IMR-90 (cell line): Measurements from ENCODE around the gene SDK1. TPM values are rescaled to one million over a fixed set of nuclear protein-coding genes. Genes with fewer than 3 reads are reported as not detected.

Source experiments
- ATAC-seq: fragments of 200-7000 bp; cut with Tn5 transposase; 2 replicates; pipeline ENCODE4 v1.9.1; 2020; ENCODE audit warnings: low read depth, mild to moderate bottlenecking, moderate library complexity
- BruUV-seq: library from RNA; stranded (reverse); fragments of 400-500 nt; replicated peaks from 2 replicates; lab custom pipeline; 2021; lab: Mats Ljungman, UMichigan
- CTCF ChIA-PET: fragments of 300-600 bp; formaldehyde crosslinking; extraction: SDS; loops from one replicate; lab custom pipeline; 2021; ENCODE audit warnings: antibody characterized with exemption; lab: Yijun Ruan, JAX
- POLR2A ChIA-PET: fragments of 300-600 bp; sonication (Branson Sonifier 250); formaldehyde crosslinking; loops from one replicate; lab custom pipeline; 2022; ENCODE audit warnings: antibody characterized with exemption; ENCODE audit not compliant: unreplicated experiment; lab: Charles Lee
- DNase-seq: peaks from one replicate; pipeline ENCODE4 v3.0.0; 2013
- H2AFZ ChIP-seq: replicated peaks from 2 replicates; pipeline ENCODE3; 2013; ENCODE audit warnings: low read length, mild to moderate bottlenecking; ENCODE audit not compliant: poor library complexity
- H2AK5ac ChIP-seq: 2 replicates; pipeline ENCODE4 v1.6.1; 2013; ENCODE audit warnings: low read depth, low read length, inconsistent platforms
- H2AK9ac ChIP-seq: replicated peaks from 2 replicates; pipeline ENCODE3; 2013; ENCODE audit warnings: mild to moderate bottlenecking, low read depth, low read length, moderate library complexity; ENCODE audit not compliant: poor library complexity
- H2BK120ac ChIP-seq: 2 replicates; pipeline ENCODE4 v1.6.1; 2013; ENCODE audit warnings: low read depth, low read length, inconsistent platforms
- H2BK15ac ChIP-seq: 3 replicates; pipeline ENCODE4 v1.6.1; 2013; ENCODE audit warnings: low read depth, low read length, inconsistent platforms
- H2BK20ac ChIP-seq: 2 replicates; pipeline ENCODE4 v1.6.1; 2013; ENCODE audit warnings: low read depth, mild to moderate bottlenecking, inconsistent platforms, low read length, moderate library complexity
- H2BK5ac ChIP-seq: 2 replicates; pipeline ENCODE4 v1.6.1; 2013; ENCODE audit warnings: mild to moderate bottlenecking, low read depth, low read length, inconsistent platforms; ENCODE audit not compliant: poor library complexity, severe bottlenecking
- H3K14ac ChIP-seq: replicated peaks from 2 replicates; pipeline ENCODE4 v1.6.1; 2013; ENCODE audit warnings: low read depth, low read length, inconsistent platforms
- H3K18ac ChIP-seq: 2 replicates; pipeline ENCODE4 v1.6.1; 2013; ENCODE audit warnings: low read depth, low read length, control low read depth
- H3K23ac ChIP-seq: 2 replicates; pipeline ENCODE4 v1.6.1; 2013; ENCODE audit warnings: low read depth, low read length, inconsistent platforms
- H3K27ac ChIP-seq: 2 replicates; pipeline ENCODE4 v1.5.1; 2013; ENCODE audit warnings: mild to moderate bottlenecking, control low read depth, low read length; ENCODE audit not compliant: insufficient read depth
- H3K27me3 ChIP-seq: 2 replicates; pipeline ENCODE4 v1.6.1; 2013; ENCODE audit warnings: low read length; ENCODE audit not compliant: control insufficient read depth, insufficient read depth
- H3K36me3 ChIP-seq: 2 replicates; pipeline ENCODE4 v1.6.1; 2013; ENCODE audit warnings: low read length, mixed read lengths; ENCODE audit not compliant: control insufficient read depth, insufficient read depth
- H3K4ac ChIP-seq: 2 replicates; pipeline ENCODE4 v1.6.1; 2013; ENCODE audit warnings: low read depth, low read length, inconsistent platforms
- H3K4me1 ChIP-seq: 2 replicates; pipeline ENCODE4 v1.6.1; 2013; ENCODE audit warnings: low read length, mixed read lengths; ENCODE audit not compliant: control insufficient read depth, insufficient read depth
- H3K4me2 ChIP-seq: 2 replicates; pipeline ENCODE4 v1.6.1; 2013; ENCODE audit warnings: low read depth, mild to moderate bottlenecking, control low read depth, low read length, moderate library complexity
- H3K4me3 ChIP-seq: 2 replicates; pipeline ENCODE4 v1.5.1; 2013; ENCODE audit warnings: low read depth, mild to moderate bottlenecking, control low read depth, low read length, moderate library complexity; ENCODE audit not compliant: insufficient read depth
- H3K56ac ChIP-seq: 2 replicates; pipeline ENCODE4 v1.6.1; 2013; ENCODE audit warnings: low read length, inconsistent platforms; ENCODE audit not compliant: insufficient read depth; ENCODE audit errors: extremely low read depth
- H3K79me1 ChIP-seq, 2 experiments: 2 replicates each; pipeline ENCODE4 v1.6.1; 2013; ENCODE audit warnings: low read length in 2 of 2, inconsistent platforms in 1 of 2, low read depth in 1 of 2
- H3K9ac ChIP-seq: 2 replicates; pipeline ENCODE4 v1.6.1; 2013; ENCODE audit warnings: low read depth, low read length, control low read depth
- H3K9me1 ChIP-seq: 2 replicates; pipeline ENCODE4 v1.6.1; 2013; ENCODE audit warnings: low read length, inconsistent platforms; ENCODE audit not compliant: insufficient read depth
- H3K9me3 ChIP-seq: 2 replicates; pipeline ENCODE4 v1.6.1; 2013; ENCODE audit warnings: low read length; ENCODE audit not compliant: control insufficient read depth, insufficient read depth
- H4K20me1 ChIP-seq: 2 replicates; pipeline ENCODE4 v1.6.1; 2013; ENCODE audit warnings: low read length, inconsistent platforms; ENCODE audit not compliant: insufficient read depth
- H4K5ac ChIP-seq: 2 replicates; pipeline ENCODE4 v1.6.1; 2013; ENCODE audit warnings: mild to moderate bottlenecking, low read depth, low read length, control low read depth
- H4K8ac ChIP-seq, 2 experiments: 2 replicates each; pipeline ENCODE4 v1.6.1; 2013; ENCODE audit warnings: low read depth in 2 of 2, low read length in 2 of 2, control low read depth in 1 of 2, inconsistent platforms in 1 of 2
- H4K91ac ChIP-seq: 2 replicates; pipeline ENCODE4 v1.6.1; 2013; ENCODE audit warnings: low read depth, low read length, inconsistent platforms; ENCODE audit not compliant: insufficient read depth
- CEBPB ChIP-seq: IDR thresholded peaks from 2 replicates; pipeline ENCODE4 v1.6.1; 2012; ENCODE audit warnings: low read depth, low read length, improper control_type of control experiment
- CHD1 ChIP-seq: IDR thresholded peaks from 2 replicates; pipeline ENCODE4 v1.6.1; 2012; ENCODE audit warnings: low read depth, low read length, improper control_type of control experiment
- FOS ChIP-seq: fragments of 150-350 bp; IDR thresholded peaks from 2 replicates; pipeline ENCODE4 v1.6.1; 2016; ENCODE audit warnings: low read depth, low read length
- MAFK ChIP-seq: IDR thresholded peaks from 2 replicates; pipeline ENCODE4 v1.6.1; 2012; ENCODE audit warnings: low read depth, low read length, improper control_type of control experiment
- MAZ ChIP-seq: IDR thresholded peaks from 2 replicates; pipeline ENCODE4 v1.6.1; 2012; ENCODE audit warnings: low read depth, mild to moderate bottlenecking, low read length, improper control_type of control experiment, moderate library complexity, borderline replicate concordance
- MXI1 ChIP-seq: IDR thresholded peaks from 2 replicates; pipeline ENCODE4 v1.6.1; 2012; ENCODE audit warnings: low read depth, mild to moderate bottlenecking, low read length, moderate library complexity, borderline replicate concordance
- NFE2L2 ChIP-seq: fragments of 150-350 bp; IDR thresholded peaks from 2 replicates; pipeline ENCODE4 v1.6.1; 2016; ENCODE audit warnings: low read depth, mild to moderate bottlenecking, low read length
- POLR2A ChIP-seq: IDR thresholded peaks from 2 replicates; pipeline ENCODE4 v1.6.1; 2012; ENCODE audit warnings: mild to moderate bottlenecking, low read depth, low read length
- RAD21 ChIP-seq: IDR thresholded peaks from 2 replicates; pipeline ENCODE4 v1.6.1; 2012; ENCODE audit warnings: low read length, improper control_type of control experiment
- RCOR1 ChIP-seq: IDR thresholded peaks from 2 replicates; pipeline ENCODE4 v1.6.1; 2012; ENCODE audit warnings: mild to moderate bottlenecking, low read length, improper control_type of control experiment; ENCODE audit not compliant: insufficient replicate concordance
- RFX5 ChIP-seq: IDR thresholded peaks from 2 replicates; pipeline ENCODE4 v1.8.0; 2012; ENCODE audit warnings: low read depth, mild to moderate bottlenecking, low read length, moderate library complexity
- SMC3 ChIP-seq: fragments of 150-350 bp; IDR thresholded peaks from 2 replicates; pipeline ENCODE4 v1.6.1; 2016; ENCODE audit warnings: low read depth, mild to moderate bottlenecking, antibody characterized with exemption, low read length, moderate library complexity
- WGBS, 2 experiments: methylation state at CpG; one replicate each; pipeline versions ENCODE4 v1.1.5 to v1.1.7; 2013; ENCODE audit warnings: missing lambda C conversion rate in 2 of 2; ENCODE audit not compliant: insufficient read length in 1 of 2; ENCODE audit errors: extremely low coverage in 2 of 2; 5-methylcytosine and 5-hydroxymethylcytosine counted together
- dilution Hi-C: fragments of 300-500 bp; cut with HindIII; formaldehyde crosslinking; loops from one replicate; pipeline ENCODE4 v1.14.3; 2018; ENCODE audit warnings: low sequenced_read_pairs; ENCODE audit not compliant: unreplicated experiment
- in situ Hi-C: fragments of 300-500 bp; cut with MboI; formaldehyde crosslinking; loops from 3 replicates; pipeline ENCODE4 v1.14.3; 2019; ENCODE audit warnings: low sequenced_read_pairs, inconsistent platforms, mixed read lengths
- intact Hi-C: fragments of 100-400 bp; cut with micrococcal nuclease; formaldehyde crosslinking; loops from 2 replicates; pipeline ENCODE4 v1.10.0; 2022
- polyA plus RNA-seq, 3 experiments: library from polyadenylated mRNA; depleted of rRNA; stranded (reverse); fragments of >200 nt; gene quantifications; 2 replicates each; pipeline ENCODE4 v1.2.3, GENCODE V29; 2012; ENCODE audit warnings: low replicate concordance in 1 of 3
- total RNA-seq: library from RNA; depleted of rRNA; stranded (reverse); fragments of >200 nt; gene quantifications from 2 replicates; pipeline ENCODE4 v1.2.3, GENCODE V29; 2012
- TF ChIP-seq, protein P1 (sequence below): fragments of 150-350 bp; IDR thresholded peaks from 2 replicates; pipeline ENCODE4 v1.6.1; 2016; ENCODE audit warnings: low read depth, mild to moderate bottlenecking, low read length, moderate library complexity, borderline replicate concordance
- TF ChIP-seq, protein P2 (sequence below): fragments of 150-350 bp; IDR thresholded peaks from 2 replicates; pipeline ENCODE4 v1.6.1; 2017; ENCODE audit warnings: mild to moderate bottlenecking, antibody characterized with exemption, low read length, low read depth
- TF ChIP-seq, protein P3 (sequence below): conservative IDR thresholded peaks from 2 replicates; pipeline ENCODE4 v1.5.1; 2012; ENCODE audit warnings: mild to moderate bottlenecking, low read depth, low read length, improper control_type of control experiment

Gene SDK1
- total and polyA plus RNA-seq, 2 of the 4 experiments (the other 2 are of a cell fraction): 1.5 to 1.6 TPM

DNA sequence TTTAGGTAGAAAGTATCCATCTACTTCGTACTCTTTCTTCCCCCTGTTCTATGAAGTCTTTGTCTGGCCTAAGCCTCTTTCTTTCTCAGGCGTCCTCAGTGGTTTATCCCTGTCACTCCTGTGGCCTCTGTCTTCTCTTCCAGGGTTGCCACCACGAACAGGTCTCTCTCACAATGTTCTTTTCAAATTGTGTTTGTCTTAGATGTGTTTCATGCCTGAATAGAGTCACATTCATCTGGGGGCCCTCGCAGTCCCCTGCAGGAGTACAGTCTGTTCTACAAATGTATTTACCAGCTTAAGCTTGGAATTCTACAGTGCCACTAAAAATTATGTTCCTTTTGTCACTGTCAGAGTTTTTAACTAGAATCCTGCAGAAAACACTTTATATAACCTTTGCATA lies 700.7 kb downstream of the SDK1 start:
- no peak overlapping the region for H2BK5ac ChIP-seq
- DNase-seq: no peak
- in situ Hi-C loops (no loop called here), dilution Hi-C loops (no loop called here), intact Hi-C loops (no loop called here)
- H3K18ac ChIP-seq: no peak overlapping the region
- H3K14ac ChIP-seq: no peak overlapping the region
- no peak overlapping the region for H2BK120ac ChIP-seq
- CTCF ChIA-PET: interaction anchor here (0.7 kb wide), 1 partner anchor 520 kb away, joined by 3 read pairs; no protein-coding TSS in a partner anchor
- H4K8ac ChIP-seq: no peak overlapping the region
- no CpG with 5 or more reads among the region's 4 CpGs for WGBS, 2 experiments
- H4K20me1 ChIP-seq: no peaks in the 10 kb centered on the region
- no peak overlapping the region for H2AK5ac ChIP-seq
- H3K27ac ChIP-seq: no peak overlapping the region
- H3K4ac ChIP-seq: no peak overlapping the region
- H4K91ac ChIP-seq: no peak overlapping the region
- H3K36me3 ChIP-seq: no peaks in the 10 kb centered on the region
- no peak overlapping the region for H2AFZ ChIP-seq
- no TSS peak for BruUV-seq
- H3K4me3 ChIP-seq: no peak overlapping the region
- TF ChIP-seq POLR2A: no peak
- TF ChIP-seq FOS: no peak
- TF ChIP-seq RFX5: no peak
- TF ChIP-seq RAD21: no peak
- no peak for TF ChIP-seq SMC3
- TF ChIP-seq, protein P1, sequence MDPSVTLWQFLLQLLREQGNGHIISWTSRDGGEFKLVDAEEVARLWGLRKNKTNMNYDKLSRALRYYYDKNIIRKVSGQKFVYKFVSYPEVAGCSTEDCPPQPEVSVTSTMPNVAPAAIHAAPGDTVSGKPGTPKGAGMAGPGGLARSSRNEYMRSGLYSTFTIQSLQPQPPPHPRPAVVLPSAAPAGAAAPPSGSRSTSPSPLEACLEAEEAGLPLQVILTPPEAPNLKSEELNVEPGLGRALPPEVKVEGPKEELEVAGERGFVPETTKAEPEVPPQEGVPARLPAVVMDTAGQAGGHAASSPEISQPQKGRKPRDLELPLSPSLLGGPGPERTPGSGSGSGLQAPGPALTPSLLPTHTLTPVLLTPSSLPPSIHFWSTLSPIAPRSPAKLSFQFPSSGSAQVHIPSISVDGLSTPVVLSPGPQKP: no peak
- no peak for TF ChIP-seq MAFK
- TF ChIP-seq, protein P2, sequence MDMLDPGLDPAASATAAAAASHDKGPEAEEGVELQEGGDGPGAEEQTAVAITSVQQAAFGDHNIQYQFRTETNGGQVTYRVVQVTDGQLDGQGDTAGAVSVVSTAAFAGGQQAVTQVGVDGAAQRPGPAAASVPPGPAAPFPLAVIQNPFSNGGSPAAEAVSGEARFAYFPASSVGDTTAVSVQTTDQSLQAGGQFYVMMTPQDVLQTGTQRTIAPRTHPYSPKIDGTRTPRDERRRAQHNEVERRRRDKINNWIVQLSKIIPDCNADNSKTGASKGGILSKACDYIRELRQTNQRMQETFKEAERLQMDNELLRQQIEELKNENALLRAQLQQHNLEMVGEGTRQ: no peak
- TF ChIP-seq MAZ: no peak
- no peak for TF ChIP-seq NFE2L2
- TF ChIP-seq, protein P3, sequence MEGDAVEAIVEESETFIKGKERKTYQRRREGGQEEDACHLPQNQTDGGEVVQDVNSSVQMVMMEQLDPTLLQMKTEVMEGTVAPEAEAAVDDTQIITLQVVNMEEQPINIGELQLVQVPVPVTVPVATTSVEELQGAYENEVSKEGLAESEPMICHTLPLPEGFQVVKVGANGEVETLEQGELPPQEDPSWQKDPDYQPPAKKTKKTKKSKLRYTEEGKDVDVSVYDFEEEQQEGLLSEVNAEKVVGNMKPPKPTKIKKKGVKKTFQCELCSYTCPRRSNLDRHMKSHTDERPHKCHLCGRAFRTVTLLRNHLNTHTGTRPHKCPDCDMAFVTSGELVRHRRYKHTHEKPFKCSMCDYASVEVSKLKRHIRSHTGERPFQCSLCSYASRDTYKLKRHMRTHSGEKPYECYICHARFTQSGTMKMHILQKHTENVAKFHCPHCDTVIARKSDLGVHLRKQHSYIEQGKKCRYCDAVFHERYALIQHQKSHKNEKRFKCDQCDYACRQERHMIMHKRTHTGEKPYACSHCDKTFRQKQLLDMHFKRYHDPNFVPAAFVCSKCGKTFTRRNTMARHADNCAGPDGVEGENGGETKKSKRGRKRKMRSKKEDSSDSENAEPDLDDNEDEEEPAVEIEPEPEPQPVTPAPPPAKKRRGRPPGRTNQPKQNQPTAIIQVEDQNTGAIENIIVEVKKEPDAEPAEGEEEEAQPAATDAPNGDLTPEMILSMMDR: no peak
- TF ChIP-seq CHD1: no peak
- no peak for TF ChIP-seq CEBPB
- TF ChIP-seq MXI1: no peak
- TF ChIP-seq RCOR1: no peak
- peaks cover 4% of the 10 kb centered on the region; the same call in 1 of the 2 replicates for H3K9me3 ChIP-seq
- H3K4me2 ChIP-seq: no peak overlapping the region
- H3K9ac ChIP-seq: no peak overlapping the region
- H3K9me1 ChIP-seq: no peaks in the 10 kb centered on the region
- POLR2A ChIA-PET: no interaction called here
- no peak overlapping the region for H2BK20ac ChIP-seq
- H3K23ac ChIP-seq: no peak overlapping the region
- no peak overlapping the region for H2AK9ac ChIP-seq
- H3K79me1 ChIP-seq: no peaks in the 10 kb centered on the region
- H4K5ac ChIP-seq: no peak overlapping the region
- H3K4me1 ChIP-seq: peaks cover 11% of the 10 kb centered on the region; the same call in 1 of the 2 replicates
- no peak overlapping the region for H3K56ac ChIP-seq
- H2BK15ac ChIP-seq: no peak overlapping the region
- no peak for ATAC-seq
- no peaks in the 10 kb centered on the region; the same call in 1 of the 2 replicates for H3K27me3 ChIP-seq
